OCI-LY3 (cell line): Measurements from ENCODE around the gene MRPL55.

Experiments used
- CTCF ChIP-seq: fragments of 200-600, 300-600 bp; sonication (generic); IDR thresholded peaks from 2 replicates; pipeline ENCODE4 v1.5.1; 2014; ENCODE audit warnings: antibody characterized with exemption, low read length, low read depth
- EZH2phosphoT487 ChIP-seq: fragments of 200-600 bp; shearing (Covaris generic); IDR thresholded peaks from 2 replicates; pipeline ENCODE4 v1.6.1; 2018; ENCODE audit warnings: antibody characterized with exemption, mixed run types, low read depth

- TF ChIP-seq CTCF: no peak
- no peak for TF ChIP-seq EZH2phosphoT487
These were observed 22.7 kb upstream of the MRPL55 start for GRCh38 chr1:228131766-228132165.
